IPS DF 6.9 (cell line): ENCODE results near the gene ARMH3.

Source experiments
- DNase-seq: peaks from one replicate; pipeline ENCODE4 v3.0.0-alpha.2; 2013; ENCODE audit warnings: low read depth, low spot score
- H3K27ac ChIP-seq: one replicate; pipeline ENCODE4 v1.5.1; 2013; ENCODE audit warnings: low read length, control low read depth
- H3K27me3 ChIP-seq: 2 replicates; pipeline ENCODE4 v1.6.1; 2013; ENCODE audit warnings: mild to moderate bottlenecking, low read length; ENCODE audit not compliant: control insufficient read depth, insufficient read depth
- H3K36me3 ChIP-seq: 2 replicates; pipeline ENCODE4 v1.6.1; 2013; ENCODE audit warnings: low read length; ENCODE audit not compliant: control insufficient read depth, insufficient read depth
- H3K4me1 ChIP-seq: 2 replicates; pipeline ENCODE4 v1.6.1; 2013; ENCODE audit warnings: low read length; ENCODE audit not compliant: control insufficient read depth, insufficient read depth
- H3K4me3 ChIP-seq: 2 replicates; pipeline ENCODE4 v1.5.1; 2013; ENCODE audit warnings: mild to moderate bottlenecking, low read length
- H3K9me3 ChIP-seq: 2 replicates; pipeline ENCODE4 v1.6.1; 2013; ENCODE audit warnings: low read length, inconsistent platforms; ENCODE audit not compliant: control insufficient read depth, insufficient read depth
- WGBS: extraction: QIAGEN DNeasy Blood & Tissue Kit; methylation state at CpG from one replicate; pipeline ENCODE4 v1.1.7; 2013; ENCODE audit warnings: mixed read lengths, missing lambda C conversion rate; ENCODE audit not compliant: insufficient read length, insufficient coverage; 5-methylcytosine and 5-hydroxymethylcytosine counted together

Gene ARMH3

GRCh38 chr10:101843032-101844021, 212.6 kb downstream of the ARMH3 start, which contains the start of gene KCNIP2:
KCNIP2 (minus strand) TSS chr10:101843800; CDS start chr10:101843568, 232 bp downstream.
- Histone ChIP-seq H3K9me3 (no peaks in the 10 kb centered on the region), H3K4me3 (peak within 1 kb of the TSS; percentile 44; the same call in 1 of the 2 replicates), H3K27ac (no peak within 1 kb of the TSS), H3K27me3 (no peaks in the 10 kb centered on the region; the same call in 1 of the 2 replicates), H3K36me3 (no peaks in the 10 kb centered on the region), H3K4me1 (peaks cover 4% of the 10 kb centered on the region; the same call in 1 of the 2 replicates)
- DNase-seq: peak; percentile 70
- WGBS: no CpG with 5 or more reads among the region's 60 CpGs

- Histone ChIP-seq H3K27me3 (no peaks in the 10 kb centered on the region; the same call in 1 of the 2 replicates), H3K4me1 (peaks cover 4% of the 10 kb centered on the region; the same call in 1 of the 2 replicates), H3K9me3 (no peaks in the 10 kb centered on the region), H3K36me3 (no peaks in the 10 kb centered on the region), H3K4me3 (no peak overlapping the region), H3K27ac (no peak overlapping the region)
- no peak for DNase-seq
Observed at GRCh38 chr10:101841826-101842225, 214.1 kb downstream of the ARMH3 start.

GRCh38 chr10:101840741-101841453, 215.1 kb downstream of the ARMH3 start:
- no peak overlapping the region for H3K27ac ChIP-seq
- H3K36me3 ChIP-seq: no peaks in the 10 kb centered on the region
- peak; percentile 84 for DNase-seq
- no peaks in the 10 kb centered on the region; the same call in 1 of the 2 replicates for H3K27me3 ChIP-seq
- no CpG with 5 or more reads among the region's 46 CpGs for WGBS
- H3K9me3 ChIP-seq: no peaks in the 10 kb centered on the region
- H3K4me3 ChIP-seq: peak overlapping the region; percentile 15; the same call in 1 of the 2 replicates
- H3K4me1 ChIP-seq: peaks cover 4% of the 10 kb centered on the region; the same call in 1 of the 2 replicates

- H3K4me3 ChIP-seq: peak overlapping the region; percentile 67; the same call in 1 of the 2 replicates
- peak; percentile 54 for DNase-seq
- no peaks in the 10 kb centered on the region; the same call in 1 of the 2 replicates for H3K27me3 ChIP-seq
- no peaks in the 10 kb centered on the region for H3K9me3 ChIP-seq
- WGBS: no CpG with 5 or more reads among the region's 19 CpGs
- H3K4me1 ChIP-seq: peaks cover 4% of the 10 kb centered on the region; the same call in 1 of the 2 replicates
- no peaks in the 10 kb centered on the region for H3K36me3 ChIP-seq
- H3K27ac ChIP-seq: no peak overlapping the region
Observed at GRCh38 chr10:101840102-101840684, 215.8 kb downstream of the ARMH3 start.

- Histone ChIP-seq H3K27ac (no peak overlapping the region), H3K27me3 (no peaks in the 10 kb centered on the region; the same call in 1 of the 2 replicates), H3K9me3 (no peaks in the 10 kb centered on the region), H3K36me3 (no peaks in the 10 kb centered on the region), H3K4me1 (peaks cover 4% of the 10 kb centered on the region; the same call in 1 of the 2 replicates), H3K4me3 (peak overlapping the region; percentile 67; the same call in 1 of the 2 replicates)
- no CpG with 5 or more reads among the region's 36 CpGs for WGBS
- DNase-seq: no peak
Observed at GRCh38 chr10:101839416-101840063, 216.4 kb downstream of the ARMH3 start.

- no peaks in the 10 kb centered on the region; the same call in 1 of the 2 replicates for H3K27me3 ChIP-seq
- no peak for DNase-seq
- no CpG with 5 or more reads among the region's 1 CpG for WGBS
- peaks cover 4% of the 10 kb centered on the region; the same call in 1 of the 2 replicates for H3K4me1 ChIP-seq
- no peak overlapping the region for H3K27ac ChIP-seq
- H3K4me3 ChIP-seq: peak overlapping the region; percentile 67; the same call in 1 of the 2 replicates
- H3K9me3 ChIP-seq: no peaks in the 10 kb centered on the region
- H3K36me3 ChIP-seq: no peaks in the 10 kb centered on the region
Observed at GRCh38 chr10:101839002-101839401, 217.0 kb downstream of the ARMH3 start.

- Histone ChIP-seq H3K9me3 (no peaks in the 10 kb centered on the region), H3K4me1 (peaks cover 4% of the 10 kb centered on the region; the same call in 1 of the 2 replicates), H3K27me3 (no peaks in the 10 kb centered on the region; the same call in 1 of the 2 replicates), H3K27ac (no peak overlapping the region), H3K4me3 (no peak overlapping the region), H3K36me3 (no peaks in the 10 kb centered on the region)
- DNase-seq: no peak
- WGBS: no CpG with 5 or more reads among the region's 6 CpGs
Observed at GRCh38 chr10:101838416-101838970, 217.5 kb downstream of the ARMH3 start.

GRCh38 chr10:101837748-101838147, 218.2 kb downstream of the ARMH3 start:
- no peaks in the 10 kb centered on the region; the same call in 1 of the 2 replicates for H3K27me3 ChIP-seq
- H3K9me3 ChIP-seq: no peaks in the 10 kb centered on the region
- WGBS: no CpG with 5 or more reads among the region's 2 CpGs
- no peak for DNase-seq
- no peak overlapping the region for H3K27ac ChIP-seq
- no peaks in the 10 kb centered on the region for H3K36me3 ChIP-seq
- H3K4me1 ChIP-seq: peaks cover 2% of the 10 kb centered on the region; the same call in 1 of the 2 replicates
- H3K4me3 ChIP-seq: no peak overlapping the region

- no peak overlapping the region for H3K27ac ChIP-seq
- H3K4me3 ChIP-seq: no peak overlapping the region
- no CpG with 5 or more reads among the region's 4 CpGs for whole genome bisulfite sequencing
- H3K9me3 ChIP-seq: no peaks in the 10 kb centered on the region
- no peaks in the 10 kb centered on the region for H3K36me3 ChIP-seq
- H3K4me1 ChIP-seq: peaks cover 1% of the 10 kb centered on the region; the same call in 1 of the 2 replicates
- no peak for DNase-seq
- no peaks in the 10 kb centered on the region for H3K27me3 ChIP-seq
Observed at GRCh38 chr10:101835362-101835761, 220.6 kb downstream of the ARMH3 start.
